ENCODE results near the gene NEDD4L.

NEDD4L gene

GRCh38 chr18:58298251-58299134, 254.5 kb downstream of the NEDD4L start:
- no peak for ATAC-seq

GRCh38 chr18:58299135-58299473, 255.1 kb downstream of the NEDD4L start:
- no peak for TF ChIP-seq ISL1 (CRISPR knock-in tag; IDR thresholded peaks at IDR 0.05)
- no peak for TF ChIP-seq PPARA (CRISPR knock-in tag; IDR thresholded peaks at IDR 0.05; ENCODE audit: borderline replicate concordance)
- TF ChIP-seq TSHZ2 (CRISPR knock-in tag; IDR thresholded peaks at IDR 0.05): no peak
- no peak for TF ChIP-seq ZNF565 (CRISPR knock-in tag; conservative IDR thresholded peaks at IDR 0.05; ENCODE audit: low read depth)
- TF ChIP-seq ZNF70 (CRISPR knock-in tag; IDR thresholded peaks at IDR 0.05): no peak
- no peak for TF ChIP-seq RARB (CRISPR knock-in tag; IDR thresholded peaks at IDR 0.05)
- no peak for TF ChIP-seq ZC3H10 (CRISPR knock-in tag; IDR thresholded peaks at IDR 0.05)
- TF ChIP-seq ZFP30 (CRISPR knock-in tag; IDR thresholded peaks at IDR 0.05): no peak
- TF ChIP-seq ARNTL (CRISPR knock-in tag; IDR thresholded peaks at IDR 0.05; ENCODE audit: borderline replicate concordance, low read depth): no peak
- no peak for TF ChIP-seq OSR1 (CRISPR knock-in tag; IDR thresholded peaks at IDR 0.05)
- TF ChIP-seq ESRRG (CRISPR knock-in tag; IDR thresholded peaks at IDR 0.05): no peak
- no peak for TF ChIP-seq PATZ1 (CRISPR knock-in tag; IDR thresholded peaks at IDR 0.05; ENCODE audit: borderline replicate concordance)
- no peak for TF ChIP-seq TCF4 (CRISPR knock-in tag; IDR thresholded peaks at IDR 0.05; ENCODE audit: borderline replicate concordance)
- TF ChIP-seq CSRNP3 (CRISPR knock-in tag; IDR thresholded peaks at IDR 0.05): no peak
- no peak for TF ChIP-seq ZNF8 (CRISPR knock-in tag; IDR thresholded peaks at IDR 0.05)
- no peak for TF ChIP-seq CSDC2 (CRISPR knock-in tag; IDR thresholded peaks at IDR 0.05)
- no peak for TF ChIP-seq TOX (CRISPR knock-in tag; IDR thresholded peaks at IDR 0.05; ENCODE audit: borderline replicate concordance)
- no peak for TF ChIP-seq ZFP3 (CRISPR knock-in tag; IDR thresholded peaks at IDR 0.05)
- no peak for TF ChIP-seq GLIS3 (CRISPR knock-in tag; IDR thresholded peaks at IDR 0.05)
- no peak for ATAC-seq

More at GRCh38 chr18:58298251-58299134, 254.5 kb downstream of the NEDD4L start:
- TF ChIP-seq BACH2 (CRISPR knock-in tag; IDR thresholded peaks at IDR 0.05; ENCODE audit: borderline replicate concordance) (no peak), ZFP3 (CRISPR knock-in tag; IDR thresholded peaks at IDR 0.05) (no peak), ZFP30 (CRISPR knock-in tag; IDR thresholded peaks at IDR 0.05) (no peak), PATZ1 (CRISPR knock-in tag; IDR thresholded peaks at IDR 0.05; ENCODE audit: borderline replicate concordance) (no peak), PPARA (CRISPR knock-in tag; IDR thresholded peaks at IDR 0.05; ENCODE audit: borderline replicate concordance) (no peak), OSR1 (CRISPR knock-in tag; IDR thresholded peaks at IDR 0.05) (no peak)

- no peak for ATAC-seq
- no peak for TF ChIP-seq CSRNP3 (CRISPR knock-in tag; IDR thresholded peaks at IDR 0.05)
- TF ChIP-seq ESRRG (CRISPR knock-in tag; IDR thresholded peaks at IDR 0.05): no peak
- no peak for TF ChIP-seq TCF4 (CRISPR knock-in tag; IDR thresholded peaks at IDR 0.05; ENCODE audit: borderline replicate concordance)
- no peak for TF ChIP-seq SNAI2 (CRISPR knock-in tag; IDR thresholded peaks at IDR 0.05)
- no peak for TF ChIP-seq ZFP30 (CRISPR knock-in tag; IDR thresholded peaks at IDR 0.05)
- TF ChIP-seq ZNF565 (CRISPR knock-in tag; conservative IDR thresholded peaks at IDR 0.05; ENCODE audit: low read depth): no peak
- no peak for TF ChIP-seq ZFP3 (CRISPR knock-in tag; IDR thresholded peaks at IDR 0.05)
Observed at GRCh38 chr18:58299936-58300335, 255.9 kb downstream of the NEDD4L start.
